GM23338 (cell line): Measurements from ENCODE around the gene MST1. TPM values are rescaled to one million over a fixed set of nuclear protein-coding genes. Genes with fewer than 3 reads are reported as not detected.

ENCODE experiments used
- ATAC-seq: fragments of 200-7000 bp; cut with Tn5 transposase; 3 replicates; pipeline ENCODE4 v1.9.1; 2020
- DNase-seq: peaks from one replicate; pipeline ENCODE4 v3.0.0-alpha.2; 2015; ENCODE audit warnings: low spot score
- H2AFZ ChIP-seq: fragments of 200-600 bp; sonication (generic); 2 replicates; pipeline ENCODE4 v1.8.0; 2016; ENCODE audit warnings: antibody characterized with exemption, mild to moderate bottlenecking, moderate library complexity
- H3F3A ChIP-seq: fragments of 200-600 bp; sonication (generic); replicated peaks from 2 replicates; pipeline ENCODE4 v1.8.0; 2017; ENCODE audit warnings: antibody characterized with exemption, mixed run types, low read depth
- H3K27ac ChIP-seq: fragments of 200-600 bp; sonication (generic); 2 replicates; pipeline ENCODE4 v1.6.1; 2016; ENCODE audit warnings: low read depth
- H3K27me3 ChIP-seq: fragments of 200-600 bp; sonication (generic); 2 replicates; pipeline ENCODE4 v1.8.0; 2016; ENCODE audit warnings: mild to moderate bottlenecking, mixed run types, moderate library complexity; ENCODE audit not compliant: insufficient read depth
- H3K36me3 ChIP-seq: fragments of 200-600 bp; sonication (generic); 2 replicates; pipeline ENCODE4 v1.8.0; 2016; ENCODE audit warnings: mild to moderate bottlenecking; ENCODE audit not compliant: insufficient read depth
- H3K4me1 ChIP-seq: fragments of 200-600 bp; sonication (generic); 2 replicates; pipeline ENCODE4 v1.8.0; 2016; ENCODE audit warnings: mild to moderate bottlenecking, moderate library complexity; ENCODE audit not compliant: insufficient read depth
- H3K4me2 ChIP-seq: fragments of 200-600 bp; sonication (generic); 2 replicates; pipeline ENCODE4 v1.7.1; 2017; ENCODE audit warnings: mixed run types
- H3K4me3 ChIP-seq: fragments of 200-600 bp; sonication (generic); 2 replicates; pipeline ENCODE4 v1.6.1; 2016; ENCODE audit warnings: mixed run types
- H3K79me2 ChIP-seq: fragments of 200-600 bp; sonication (generic); replicated peaks from 2 replicates; pipeline ENCODE4 v1.8.0; 2017; ENCODE audit warnings: mild to moderate bottlenecking; ENCODE audit not compliant: insufficient read depth
- H3K9me2 ChIP-seq: fragments of 200-600 bp; sonication (generic); 2 replicates; pipeline ENCODE4 v1.8.0; 2017; ENCODE audit not compliant: insufficient read depth
- H4K20me1 ChIP-seq: fragments of 200-600 bp; sonication (generic); replicated peaks from 2 replicates; pipeline ENCODE4 v1.8.0; 2017; ENCODE audit warnings: mild to moderate bottlenecking; ENCODE audit not compliant: insufficient read depth
- H3K27ac Mint-ChIP-seq: 2 replicates; pipeline ENCODE4 v1.8.0; 2020; ENCODE audit warnings: inconsistent platforms, mild to moderate bottlenecking, moderate library complexity, mixed read lengths
- H3K27me3 Mint-ChIP-seq: 3 replicates; pipeline ENCODE4 v1.8.0; 2022; ENCODE audit warnings: low read depth, mild to moderate bottlenecking, moderate library complexity, mixed read lengths, inconsistent platforms; ENCODE audit not compliant: insufficient read depth, poor library complexity
- H3K36me3 Mint-ChIP-seq: 3 replicates; pipeline ENCODE4 v1.8.0; 2021; ENCODE audit warnings: low read depth, mild to moderate bottlenecking, inconsistent platforms, moderate library complexity, mixed read lengths
- H3K4me1 Mint-ChIP-seq: 3 replicates; pipeline ENCODE4 v1.8.0; 2020; ENCODE audit warnings: mild to moderate bottlenecking, inconsistent platforms, mixed read lengths
- H3K4me3 Mint-ChIP-seq: 3 replicates; pipeline ENCODE4 v1.8.0; 2021; ENCODE audit warnings: moderate library complexity, mild to moderate bottlenecking, inconsistent platforms, mixed read lengths
- H3K9me3 Mint-ChIP-seq: 3 replicates; pipeline ENCODE4 v1.8.0; 2020; ENCODE audit warnings: moderate library complexity, mild to moderate bottlenecking, inconsistent platforms, mixed read lengths
- CREB1 ChIP-seq: fragments of 250-450 bp; sonication (Bioruptor Pico); IDR thresholded peaks from 2 replicates; pipeline ENCODE4 v1.5.0; 2020; ENCODE audit warnings: low read depth, mild to moderate bottlenecking, moderate library complexity
- CTCF ChIP-seq, 2 experiments: fragments of 200-600 bp in 1 of 2; sonication (generic) in 1 of 2; conservative IDR thresholded peaks; 2 replicates each; pipeline versions ENCODE4 v1.5.1 to v1.6.1; 2016 to 2017; ENCODE audit warnings: antibody characterized with exemption in 2 of 2, low read depth in 2 of 2, mild to moderate bottlenecking in 2 of 2, moderate library complexity in 1 of 2
- ETS1 ChIP-seq: IDR thresholded peaks from 2 replicates; pipeline ENCODE4 v1.6.1; 2016; ENCODE audit warnings: antibody characterized with exemption
- EZH2 ChIP-seq: fragments of 200-600 bp; sonication (generic); IDR thresholded peaks from one replicate; pipeline ENCODE4 v1.8.0; 2017; ENCODE audit warnings: antibody characterized with exemption, mild to moderate bottlenecking, low read depth; ENCODE audit not compliant: unreplicated experiment
- EZH2phosphoT487 ChIP-seq: fragments of 200-600 bp; sonication (generic); IDR thresholded peaks from one replicate; pipeline ENCODE4 v1.8.1; 2018; ENCODE audit warnings: antibody characterized with exemption; ENCODE audit not compliant: unreplicated experiment
- JUNB ChIP-seq: IDR thresholded peaks from one replicate; pipeline ENCODE4 v1.6.1; 2016; ENCODE audit warnings: antibody characterized with exemption; ENCODE audit not compliant: unreplicated experiment
- POLR2AphosphoS5 ChIP-seq: IDR thresholded peaks from 2 replicates; pipeline ENCODE4 v1.6.1; 2016; ENCODE audit warnings: antibody characterized with exemption, low read depth
- REST ChIP-seq: IDR thresholded peaks from one replicate; pipeline ENCODE4 v1.6.1; 2018; ENCODE audit warnings: antibody characterized with exemption; ENCODE audit not compliant: unreplicated experiment
- ZNF114 ChIP-seq: fragments of 250-450 bp; sonication (Bioruptor Pico); IDR thresholded peaks from 2 replicates; pipeline ENCODE4 v1.5.0; 2020; ENCODE audit warnings: mild to moderate bottlenecking, moderate library complexity
- ZNF331 ChIP-seq: fragments of 250-450 bp; sonication (Bioruptor Pico); IDR thresholded peaks from 2 replicates; pipeline ENCODE4 v1.5.0; 2020; ENCODE audit warnings: low read depth, mild to moderate bottlenecking, moderate library complexity
- polyA plus RNA-seq: library from polyadenylated mRNA; unstranded; fragments of >200 nt; fragmentation: Nextera tagmentation; extraction: Ambion mirVana; gene quantifications from 2 replicates; pipeline ENCODE4 v1.2.1, GENCODE V29; 2016
- total RNA-seq: library from RNA; depleted of rRNA; stranded (reverse); fragments of >200 nt; shearing (Covaris generic); gene quantifications from 2 replicates; pipeline ENCODE4 v1.2.3, GENCODE V29; 2014

The MST1 gene
- total and polyA plus RNA-seq, 2 experiments from 2014 or later = 5.9 to 11.1 TPM

DNA sequence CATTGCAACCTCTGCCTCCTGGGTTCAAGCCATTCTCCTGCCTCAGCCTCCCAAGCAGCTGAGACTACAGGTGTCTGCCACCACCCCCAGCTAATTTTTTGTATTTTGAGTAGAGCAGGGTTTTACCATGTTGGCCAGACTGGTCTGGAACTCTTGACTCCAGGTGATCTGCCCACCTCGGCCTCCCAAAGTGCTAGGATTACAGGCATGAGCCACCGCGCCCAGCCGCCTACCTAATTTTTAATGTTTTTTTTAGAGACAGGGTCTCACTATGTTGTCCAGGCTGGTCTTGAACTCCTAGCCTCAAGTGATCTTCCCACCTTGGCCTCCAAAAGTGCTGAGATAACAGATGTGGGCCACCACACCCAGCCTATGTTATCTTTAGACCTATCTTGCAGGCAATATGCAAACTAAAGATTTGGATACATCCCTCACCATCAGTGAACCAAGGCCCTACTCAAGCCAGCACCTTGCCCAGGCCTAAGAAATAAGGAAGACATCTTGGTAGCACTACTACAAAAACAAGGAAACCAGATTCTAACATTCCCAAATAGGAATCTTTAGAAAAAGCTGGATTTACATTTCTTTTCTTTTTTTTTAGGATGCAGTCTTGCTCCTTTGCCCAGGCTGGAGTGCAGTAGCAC is 40.8 kb upstream of the MST1 start:
- H2AFZ ChIP-seq = no peak overlapping the region
- H3K79me2 ChIP-seq = no peaks in the 10 kb centered on the region
- ATAC-seq = no peak
- Mint-ChIP-seq H3K4me3 (no peak overlapping the region), H3K9me3 (no peaks in the 10 kb centered on the region), H3K4me1 (no peaks in the 10 kb centered on the region), H3K36me3 (peaks cover 35% of the 10 kb centered on the region), H3K27me3 (peaks cover 3% of the 10 kb centered on the region), H3K27ac (no peak overlapping the region)
- H3K9me2 ChIP-seq = no peaks in the 10 kb centered on the region
- DNase-seq = no peak
- H4K20me1 ChIP-seq = 0 out of 2 replicates have a peak, but pooled peaks cover 5% of the 10 kb centered on the region
- H3K27me3 ChIP-seq = no peaks in the 10 kb centered on the region
- H3K4me3 ChIP-seq = no peak overlapping the region
- no peak for TF ChIP-seq ETS1
- TF ChIP-seq ZNF114 (CRISPR knock-in tag) = no peak
- TF ChIP-seq REST = no peak
- no peak for TF ChIP-seq CREB1
- TF ChIP-seq JUNB = no peak
- TF ChIP-seq EZH2phosphoT487 = no peak
- TF ChIP-seq ZNF331 (CRISPR knock-in tag) = no peak
- no peak for TF ChIP-seq EZH2
- no peak for TF ChIP-seq POLR2AphosphoS5
- no peak for TF ChIP-seq CTCF (conservative IDR thresholded peaks at IDR 0.05; ENCODE audit: low read depth in 2 of 2)
- H3F3A ChIP-seq = peaks cover 10% of the 10 kb centered on the region; the same call in 1 of the 2 replicates
- peaks cover 15% of the 10 kb centered on the region for H3K36me3 ChIP-seq
- no peak overlapping the region for H3K27ac ChIP-seq
- H3K4me2 ChIP-seq = no peak overlapping the region
- H3K4me1 ChIP-seq = no peaks in the 10 kb centered on the region
